HEK293T (cell line): ENCODE results near the gene ARHGAP21.

ENCODE experiments used
- BHLHE40 ChIP-seq: fragments of 450-650 bp; IDR thresholded peaks from 2 replicates; pipeline ENCODE4 v1.6.1; 2016; ENCODE audit warnings: mild to moderate bottlenecking, moderate library complexity, borderline replicate concordance
- FOXK2 ChIP-seq: fragments of 450-650 bp; IDR thresholded peaks from 2 replicates; pipeline ENCODE4 v1.6.1; 2016; ENCODE audit warnings: mild to moderate bottlenecking
- HDGF ChIP-seq: fragments of 450-650 bp; IDR thresholded peaks from 2 replicates; pipeline ENCODE4 v1.6.1; 2017; ENCODE audit warnings: antibody characterized with exemption, borderline replicate concordance
- L3MBTL2 ChIP-seq: fragments of 450-650 bp; conservative IDR thresholded peaks from 2 replicates; pipeline ENCODE4 v1.6.1; 2016; ENCODE audit warnings: mild to moderate bottlenecking
- LEF1 ChIP-seq: fragments of 450-650 bp; IDR thresholded peaks from 2 replicates; pipeline ENCODE4 v1.6.1; 2017; ENCODE audit warnings: mild to moderate bottlenecking, borderline replicate concordance
- PKNOX1 ChIP-seq: fragments of 450-650 bp; IDR thresholded peaks from 2 replicates; pipeline ENCODE4 v1.6.1; 2016
- SP1 ChIP-seq: fragments of 450-650 bp; IDR thresholded peaks from 2 replicates; pipeline ENCODE4 v1.6.1; 2017
- TARDBP ChIP-seq: fragments of 450-650 bp; IDR thresholded peaks from 2 replicates; pipeline ENCODE4 v1.6.1; 2016
- ZNF384 ChIP-seq: fragments of 450-650 bp; IDR thresholded peaks from 2 replicates; pipeline ENCODE4 v1.6.1; 2016

DNA sequence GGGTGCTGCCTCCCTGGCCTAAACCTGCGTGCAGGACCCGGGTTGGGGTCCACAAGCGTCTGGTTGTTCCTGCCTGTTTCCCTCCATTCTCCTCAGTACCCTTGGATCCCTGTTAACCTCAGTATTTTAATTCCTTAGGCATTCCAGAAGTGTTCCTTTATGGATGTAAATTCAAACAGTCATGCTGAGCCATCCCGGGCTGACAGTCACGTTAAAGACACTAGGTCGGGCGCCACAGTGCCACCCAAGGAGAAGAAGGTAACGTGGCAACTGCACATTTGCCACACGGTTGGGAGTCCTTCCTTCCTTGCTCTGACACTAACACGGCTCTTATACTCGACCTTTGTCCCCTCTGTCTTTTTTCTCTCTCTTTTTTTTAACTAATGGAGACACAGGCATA is 187.1 kb downstream of the ARHGAP21 start:
- TF ChIP-seq BHLHE40 (no peak), ZNF384 (no peak), L3MBTL2 (no peak), TARDBP (no peak), HDGF (no peak), SP1 (no peak), FOXK2 (no peak), LEF1 (no peak), PKNOX1 (no peak)
